ENCODE results near the gene SORCS2. TPM values are rescaled to one million over a fixed set of nuclear protein-coding genes. Genes with fewer than 3 reads are reported as not detected.

The SORCS2 gene
- total and polyA plus RNA-seq, 2 of the 13 experiments (the other 11 are each of a cell fraction or from before 2014, with no cell fraction given): 0.82 to 1.0 TPM

- no TSS peak for BruUV-seq (replicated peaks)
- Histone ChIP-seq H3K27me3 (ENCODE audit: control insufficient read depth in 1 of 2, insufficient read depth in 2 of 2, low read length in 2 of 2) (no peaks in the 10 kb centered on the region), H3K9me3 (ENCODE audit: low read length) (no peaks in the 10 kb centered on the region), H4K20me1 (ENCODE audit: insufficient read depth, low read length) (no peaks in the 10 kb centered on the region), H3K79me2 (ENCODE audit: insufficient read depth, low read length) (no peaks in the 10 kb centered on the region), H3K4me1 (ENCODE audit: insufficient read depth, low read length) (peaks cover 88% of the 10 kb centered on the region), H3K4me3 (replicated peaks in 1 of 3; ENCODE audit: insufficient read depth in 1 of 3, low read depth in 2 of 3, low read length in 3 of 3) (no peak overlapping the region), H2AFZ (ENCODE audit: low read length) (no peak overlapping the region), H3K9ac (ENCODE audit: insufficient read depth, low read depth, low read length) (no peak overlapping the region), H3K36me3 (replicated peaks in 1 of 2; ENCODE audit: control insufficient read depth in 1 of 2, insufficient read depth in 2 of 2, low read length in 2 of 2) (peaks cover 5 to 11% of the 10 kb centered on the region in 2 experiments; a peak in 4 of 5 replicates), H3K27ac (ENCODE audit: extremely low read length, insufficient read depth, low read length) (no peak overlapping the region), H3K4me2 (ENCODE audit: low read depth, low read length) (no peak overlapping the region)
- CTCF ChIA-PET (ENCODE audit: low intra/inter-chr PET ratio, low total read pairs): interaction anchor here (0.8 to 2.2 kb wide), 4 partner anchors 9 to 216 kb away, joined by 3 to 11 read pairs (median 4); no protein-coding TSS in a partner anchor
- in situ Hi-C loops (cut with HindIII; ENCODE audit: extremely low pct_ligation_motif_present, low pct_unique_long_range_greater_than_20kb) (no loop called here), intact Hi-C loops (cut with micrococcal nuclease; ENCODE audit: unreplicated experiment) (loop anchor here (1.0 to 5.0 kb wide), 2 partner anchors 32 to 217 kb away; no protein-coding TSS in a partner anchor)
- 79% methylated on average over 10 of the region's 13 CpGs for WGBS (ENCODE audit: low lambda C conversion rate)
- FAIRE-seq (peak; percentile 78), ATAC-seq (peak; percentile 74), DNase-seq (ENCODE audit: low spot score) (peak; percentile 53)
- POLR2A ChIA-PET: interaction anchor here (0.8 to 1.0 kb wide), 2 partner anchors 21 to 32 kb away, joined by 3 to 5 read pairs; no protein-coding TSS in a partner anchor
- TF ChIP-seq ZNF17 (CRISPR knock-in tag; IDR thresholded peaks at IDR 0.05) (no peak), EP300 (IDR thresholded peaks at IDR 0.05; ENCODE audit: low read depth in 2 of 2, low read length in 2 of 2) (0 out of 4 replicates have a peak, but pooled peaks of 1 of the 2 experiments have one; percentile 19), EP300 (CRISPR knock-in tag; IDR thresholded peaks at IDR 0.05; ENCODE audit: borderline replicate concordance) (no peak), ZNF556 (CRISPR knock-in tag; IDR thresholded peaks at IDR 0.05; ENCODE audit: borderline replicate concordance) (no peak), ZMYM3 (CRISPR knock-in tag; IDR thresholded peaks at IDR 0.05) (no peak), CEBPB (IDR thresholded peaks at IDR 0.05; ENCODE audit: borderline replicate concordance, low read depth, low read length) (peak; percentile 19; the same call in 1 of the 2 replicates), PRDM4 (CRISPR knock-in tag; IDR thresholded peaks at IDR 0.05; ENCODE audit: borderline replicate concordance) (no peak), ZNF737 (CRISPR knock-in tag; IDR thresholded peaks at IDR 0.05; ENCODE audit: borderline replicate concordance) (no peak), TMF1 (CRISPR knock-in tag; IDR thresholded peaks at IDR 0.05; ENCODE audit: low read depth) (no peak), WIZ (CRISPR knock-in tag; IDR thresholded peaks at IDR 0.05) (no peak), SMC3 (IDR thresholded peaks at IDR 0.05; ENCODE audit: low read length) (peak; percentile 79), ZSCAN9 (CRISPR knock-in tag; IDR thresholded peaks at IDR 0.05; ENCODE audit: borderline replicate concordance) (no peak), ATF4 (CRISPR knock-in tag; IDR thresholded peaks at IDR 0.05) (peak in 1 of 2 experiments; percentile 90; a peak in 2 of 4 replicates), ZNF256 (CRISPR knock-in tag; conservative IDR thresholded peaks at IDR 0.05) (no peak), CTCF (CRISPR knock-in tag; IDR thresholded peaks at IDR 0.05) (peak; percentile 67), TRIM24 (CRISPR knock-in tag; IDR thresholded peaks at IDR 0.05) (no peak), ZMYM4 (CRISPR knock-in tag; IDR thresholded peaks at IDR 0.05) (no peak), ZNF772 (CRISPR knock-in tag; IDR thresholded peaks at IDR 0.05) (no peak), IRF2 (CRISPR knock-in tag; IDR thresholded peaks at IDR 0.05) (no peak)
Observed at GRCh38 chr4:7770224-7771050, 578.1 kb downstream of the SORCS2 start.
